K562 (cell line): ENCODE measurements around the gene ZNF768. TPM values are rescaled to one million over a fixed set of nuclear protein-coding genes. Genes with fewer than 3 reads are reported as not detected.
A peak's percentile ranks its signal among the peaks of the same experiment; 100 is the strongest.

ENCODE experiments used
- BRD4 ChIP-seq: fragments of 200-600 bp; sonication (generic); IDR thresholded peaks from 2 replicates; pipeline ENCODE4 v1.6.1; 2017; ENCODE audit warnings: inconsistent platforms
- CBFB ChIP-seq: sonication (generic); formaldehyde crosslinking; IDR thresholded peaks from 2 replicates; pipeline ENCODE4 v1.4.0; 2020; ENCODE audit warnings: mild to moderate bottlenecking, missing genetic modification reagents
- ETV6 ChIP-seq, 3 experiments: fragments of 150-350 bp in 1 of 3; sonication (generic) in 1 of 3; formaldehyde crosslinking in 1 of 3; IDR thresholded peaks; 2 replicates each; pipeline versions ENCODE4 v1.6.1 to v1.8.0; 2014 to 2022; ENCODE audit warnings: borderline replicate concordance in 2 of 3, low read depth in 2 of 3, antibody characterized with exemption in 1 of 3, low read length in 1 of 3, mild to moderate bottlenecking in 1 of 3, missing genetic modification reagents in 1 of 3
- KDM5B ChIP-seq: fragments of 200-600 bp; sonication (generic); IDR thresholded peaks from 2 replicates; pipeline ENCODE4 v1.6.1; 2012; ENCODE audit warnings: low read depth, mild to moderate bottlenecking, moderate library complexity, low read length, control low read depth, inconsistent platforms; ENCODE audit not compliant: insufficient replicate concordance
- KHSRP ChIP-seq: fragments of 450-650 bp; IDR thresholded peaks from 2 replicates; pipeline ENCODE4 v1.6.1; 2017
- MAZ ChIP-seq, 2 experiments: fragments of 450-650 bp in 1 of 2; sonication (generic) in 1 of 2; formaldehyde crosslinking; IDR thresholded peaks in 1 of 2; conservative IDR thresholded peaks in 1 of 2; 2 replicates each; pipeline versions ENCODE4 v1.4.0 to v1.5.0; 2020; ENCODE audit warnings: mild to moderate bottlenecking in 1 of 2, missing genetic modification reagents in 1 of 2
- NR2C2 ChIP-seq, 2 experiments: fragments of 200-800 bp in 1 of 2; sonication (Bioruptor generic) in 1 of 2; sonication (generic) in 1 of 2; formaldehyde crosslinking in 1 of 2; IDR thresholded peaks; 2 replicates each; pipeline versions ENCODE4 v1.6.1 to v1.8.0; 2016 to 2022; ENCODE audit warnings: mild to moderate bottlenecking in 1 of 2, missing compliant biosample characterization in 1 of 2, missing genetic modification characterization in 1 of 2, missing genetic modification reagents in 1 of 2
- PCBP1 ChIP-seq: fragments of 200-400 bp; formaldehyde crosslinking; IDR thresholded peaks from 2 replicates; pipeline ENCODE4 v1.6.1; 2018; ENCODE audit warnings: mild to moderate bottlenecking, low read depth, low read length; ENCODE audit not compliant: poor library complexity, severe bottlenecking
- PRMT5 ChIP-seq: sonication (generic); formaldehyde crosslinking; IDR thresholded peaks from 2 replicates; pipeline ENCODE4 v1.5.0; 2020; ENCODE audit warnings: missing genetic modification reagents
- TBL1XR1 ChIP-seq, 2 experiments: IDR thresholded peaks; 2 replicates each; pipeline ENCODE4 v1.6.1; 2012; ENCODE audit warnings: improper control_type of control experiment in 2 of 2, low read length in 2 of 2, mild to moderate bottlenecking in 1 of 2
- TEAD1 ChIP-seq, 2 experiments: fragments of 450-650 bp in 1 of 2; sonication (generic) in 1 of 2; formaldehyde crosslinking; IDR thresholded peaks; 2 replicates each; pipeline versions ENCODE4 v1.4.0 to v1.8.0; 2020 to 2022; ENCODE audit warnings: mild to moderate bottlenecking in 2 of 2, missing genetic modification reagents in 1 of 2
- ZNF584 ChIP-seq: fragments of 200-800 bp; sonication (Bioruptor generic); IDR thresholded peaks from 2 replicates; pipeline ENCODE4 v1.6.1; 2016; ENCODE audit warnings: low read depth, mild to moderate bottlenecking, missing genetic modification characterization, missing compliant biosample characterization
- polyA plus RNA-seq, 8 experiments: library from polyadenylated mRNA; depleted of rRNA in 4 of 8; stranded (reverse) in 5 of 8; unstranded in 3 of 8; fragments of >200 nt; fragmentation: Nextera tagmentation in 2 of 8; fragmentation: Illumina TruSeq in 1 of 8; extraction: Ambion mirVana in 2 of 8; extraction: Trizol in 1 of 8; gene quantifications; 2 replicates each; pipeline versions ENCODE4 v1.2.1 to v1.2.3, GENCODE V29; 2011 to 2014; ENCODE audit warnings: inconsistent platforms in 1 of 8, missing spikeins in 1 of 8
- total RNA-seq, 7 experiments: library from RNA; depleted of rRNA in 6 of 7; stranded (reverse); fragments of >200 nt in 6 of 7; fragmentation: Illumina TruSeq in 2 of 7; extraction: Trizol in 2 of 7; gene quantifications; 2 replicates each; pipeline versions ENCODE4 v1.2.1 to v1.2.3, GENCODE V29; 2011 to 2021; ENCODE audit warnings: low replicate concordance in 1 of 7
- TF ChIP-seq, protein P1 (sequence below): fragments of 250-450 bp; sonication (Bioruptor Pico); IDR thresholded peaks from 2 replicates; pipeline ENCODE4 v1.8.0; 2022; ENCODE audit warnings: moderate library complexity, mild to moderate bottlenecking, inconsistent platforms
- TF ChIP-seq, protein P2 (sequence below): sonication (generic); formaldehyde crosslinking; IDR thresholded peaks from 2 replicates; pipeline ENCODE4 v1.8.1; 2023; ENCODE audit warnings: mild to moderate bottlenecking, missing genetic modification reagents
- TF ChIP-seq, protein P3 (sequence below): fragments of 250-450 bp; sonication (Bioruptor Pico); IDR thresholded peaks from 2 replicates; pipeline ENCODE4 v1.5.0; 2020; ENCODE audit warnings: mild to moderate bottlenecking
- TF ChIP-seq, protein P4 (sequence below): fragments of 450-650 bp; conservative IDR thresholded peaks from 2 replicates; pipeline ENCODE4 v1.6.1; 2016; ENCODE audit warnings: missing genetic modification characterization, low read depth, mild to moderate bottlenecking, control low read depth, missing compliant biosample characterization
- TF ChIP-seq, protein P5 (sequence below), 2 experiments: fragments of 450-650 bp; conservative IDR thresholded peaks; 2 replicates each; pipeline ENCODE4 v1.6.1; 2017; ENCODE audit warnings: mild to moderate bottlenecking in 2 of 2, moderate library complexity in 2 of 2

Gene ZNF768
- total and polyA plus RNA-seq, 9 of the 15 experiments (the other 6 are each of a cell fraction or from before 2014, with no cell fraction given) = 0.13 to 50.7 (median 26.9) TPM

DNA sequence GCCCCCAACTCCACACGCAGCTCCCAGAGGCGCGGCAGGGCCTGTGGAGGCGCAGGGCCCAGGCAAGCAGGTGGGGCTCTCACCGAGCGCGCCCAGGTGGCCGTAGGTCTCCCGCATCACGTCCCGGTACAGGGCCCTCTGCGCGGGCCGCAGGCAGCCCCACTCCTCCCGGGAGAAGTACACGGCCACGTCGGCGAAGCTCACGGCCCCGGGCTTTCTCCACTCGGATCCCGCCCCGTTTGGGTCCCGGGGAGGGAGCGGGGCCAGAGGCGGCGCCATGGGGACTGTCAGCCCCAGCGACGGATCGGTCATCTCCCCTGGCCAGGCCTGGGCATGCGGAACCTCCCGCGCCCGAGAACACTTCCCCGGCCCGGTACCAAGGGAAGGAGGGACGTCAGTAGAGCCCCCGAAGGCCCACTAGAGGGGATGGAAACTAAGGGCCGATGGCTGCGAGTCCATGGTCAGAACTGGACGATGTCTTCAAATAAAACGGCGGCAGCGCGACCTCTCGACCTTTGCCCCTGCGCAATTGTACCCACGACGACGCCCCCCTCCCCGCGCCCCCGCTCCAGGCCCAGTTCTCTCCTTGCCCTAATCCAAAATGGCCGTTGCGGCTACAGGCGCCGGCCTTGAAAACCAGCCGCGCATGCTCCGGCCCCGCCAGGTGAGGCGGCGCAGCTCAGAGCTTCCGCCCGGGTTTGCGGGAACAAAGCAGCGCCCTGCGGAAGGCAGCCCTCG, 8.2 kb upstream of the ZNF768 start, which contains the start of gene ZNF747 (continued):
- TF ChIP-seq KDM5B (peak; percentile 42), TBL1XR1 (IDR thresholded peaks at IDR 0.05; ENCODE audit: low read length in 2 of 2) (0 out of 4 replicates have a peak, but pooled peaks of 1 of the 2 experiments have one; percentile 46), BRD4 (no peak), KHSRP (no peak), ETV6 (IDR thresholded peaks at IDR 0.05; ENCODE audit: borderline replicate concordance in 1 of 2, low read depth in 2 of 2, low read length in 1 of 2) (no peak), ETV6 (CRISPR knock-in tag; IDR thresholded peaks at IDR 0.05; ENCODE audit: borderline replicate concordance) (0 out of 2 replicates have a peak, but pooled peaks have one; percentile 44), MAZ (CRISPR knock-in tag; conservative IDR thresholded peaks at IDR 0.05 in 1 of 2, IDR thresholded peaks at IDR 0.05 in 1 of 2) (peak in 1 of 2 experiments; percentile 70; a peak in 1 of 4 replicates), ZNF584 (peak; percentile 65), NR2C2 (CRISPR knock-in tag; IDR thresholded peaks at IDR 0.05) (peak; percentile 86), NR2C2 (tag; IDR thresholded peaks at IDR 0.05) (peak; percentile 99), PCBP1 (peak; percentile 72), TEAD1 (CRISPR knock-in tag; IDR thresholded peaks at IDR 0.05) (0 out of 4 replicates have a peak, but pooled peaks of 1 of the 2 experiments have one; percentile 6), CBFB (0 out of 2 replicates have a peak, but pooled peaks have one; percentile 2), PRMT5 (CRISPR knock-in tag) (no peak)
- TF ChIP-seq, protein P1, sequence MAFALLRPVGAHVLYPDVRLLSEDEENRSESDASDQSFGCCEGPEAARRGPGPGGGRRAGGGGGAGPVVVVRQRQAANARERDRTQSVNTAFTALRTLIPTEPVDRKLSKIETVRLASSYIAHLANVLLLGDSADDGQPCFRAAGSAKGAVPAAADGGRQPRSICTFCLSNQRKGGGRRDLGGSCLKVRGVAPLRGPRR (CRISPR knock-in tag) = no peak
- TF ChIP-seq, protein P2, sequence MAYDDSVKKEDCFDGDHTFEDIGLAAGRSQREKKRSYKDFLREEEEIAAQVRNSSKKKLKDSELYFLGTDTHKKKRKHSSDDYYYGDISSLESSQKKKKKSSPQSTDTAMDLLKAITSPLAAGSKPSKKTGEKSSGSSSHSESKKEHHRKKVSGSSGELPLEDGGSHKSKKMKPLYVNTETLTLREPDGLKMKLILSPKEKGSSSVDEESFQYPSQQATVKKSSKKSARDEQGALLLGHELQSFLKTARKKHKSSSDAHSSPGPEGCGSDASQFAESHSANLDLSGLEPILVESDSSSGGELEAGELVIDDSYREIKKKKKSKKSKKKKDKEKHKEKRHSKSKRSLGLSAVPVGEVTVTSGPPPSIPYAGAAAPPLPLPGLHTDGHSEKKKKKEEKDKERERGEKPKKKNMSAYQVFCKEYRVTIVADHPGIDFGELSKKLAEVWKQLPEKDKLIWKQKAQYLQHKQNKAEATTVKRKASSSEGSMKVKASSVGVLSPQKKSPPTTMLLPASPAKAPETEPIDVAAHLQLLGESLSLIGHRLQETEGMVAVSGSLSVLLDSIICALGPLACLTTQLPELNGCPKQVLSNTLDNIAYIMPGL (CRISPR knock-in tag) = peak; percentile 39; the same call in 1 of the 2 replicates
- TF ChIP-seq, protein P3, sequence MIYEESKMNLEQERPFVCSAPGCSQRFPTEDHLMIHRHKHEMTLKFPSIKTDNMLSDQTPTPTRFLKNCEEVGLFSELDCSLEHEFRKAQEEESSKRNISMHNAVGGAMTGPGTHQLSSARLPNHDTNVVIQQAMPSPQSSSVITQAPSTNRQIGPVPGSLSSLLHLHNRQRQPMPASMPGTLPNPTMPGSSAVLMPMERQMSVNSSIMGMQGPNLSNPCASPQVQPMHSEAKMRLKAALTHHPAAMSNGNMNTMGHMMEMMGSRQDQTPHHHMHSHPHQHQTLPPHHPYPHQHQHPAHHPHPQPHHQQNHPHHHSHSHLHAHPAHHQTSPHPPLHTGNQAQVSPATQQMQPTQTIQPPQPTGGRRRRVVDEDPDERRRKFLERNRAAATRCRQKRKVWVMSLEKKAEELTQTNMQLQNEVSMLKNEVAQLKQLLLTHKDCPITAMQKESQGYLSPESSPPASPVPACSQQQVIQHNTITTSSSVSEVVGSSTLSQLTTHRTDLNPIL = no peak
- TF ChIP-seq, protein P4, sequence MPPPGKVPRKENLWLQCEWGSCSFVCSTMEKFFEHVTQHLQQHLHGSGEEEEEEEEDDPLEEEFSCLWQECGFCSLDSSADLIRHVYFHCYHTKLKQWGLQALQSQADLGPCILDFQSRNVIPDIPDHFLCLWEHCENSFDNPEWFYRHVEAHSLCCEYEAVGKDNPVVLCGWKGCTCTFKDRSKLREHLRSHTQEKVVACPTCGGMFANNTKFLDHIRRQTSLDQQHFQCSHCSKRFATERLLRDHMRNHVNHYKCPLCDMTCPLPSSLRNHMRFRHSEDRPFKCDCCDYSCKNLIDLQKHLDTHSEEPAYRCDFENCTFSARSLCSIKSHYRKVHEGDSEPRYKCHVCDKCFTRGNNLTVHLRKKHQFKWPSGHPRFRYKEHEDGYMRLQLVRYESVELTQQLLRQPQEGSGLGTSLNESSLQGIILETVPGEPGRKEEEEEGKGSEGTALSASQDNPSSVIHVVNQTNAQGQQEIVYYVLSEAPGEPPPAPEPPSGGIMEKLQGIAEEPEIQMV = peak; percentile 40; the same call in 1 of the 2 replicates
- TF ChIP-seq, protein P5, sequence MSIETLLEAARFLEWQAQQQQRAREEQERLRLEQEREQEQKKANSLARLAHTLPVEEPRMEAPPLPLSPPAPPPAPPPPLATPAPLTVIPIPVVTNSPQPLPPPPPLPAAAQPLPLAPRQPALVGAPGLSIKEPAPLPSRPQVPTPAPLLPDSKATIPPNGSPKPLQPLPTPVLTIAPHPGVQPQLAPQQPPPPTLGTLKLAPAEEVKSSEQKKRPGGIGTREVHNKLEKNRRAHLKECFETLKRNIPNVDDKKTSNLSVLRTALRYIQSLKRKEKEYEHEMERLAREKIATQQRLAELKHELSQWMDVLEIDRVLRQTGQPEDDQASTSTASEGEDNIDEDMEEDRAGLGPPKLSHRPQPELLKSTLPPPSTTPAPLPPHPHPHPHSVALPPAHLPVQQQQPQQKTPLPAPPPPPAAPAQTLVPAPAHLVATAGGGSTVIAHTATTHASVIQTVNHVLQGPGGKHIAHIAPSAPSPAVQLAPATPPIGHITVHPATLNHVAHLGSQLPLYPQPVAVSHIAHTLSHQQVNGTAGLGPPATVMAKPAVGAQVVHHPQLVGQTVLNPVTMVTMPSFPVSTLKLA (conservative IDR thresholded peaks at IDR 0.05) = peak in 1 of 2 experiments; percentile 71; a peak in 2 of 4 replicates
